ENCODE measurements around the gene AMIGO3.
"Not testable (repeated sequence)": the region's sequence is repeated elsewhere in the genome, so short reads cannot be mapped to it uniquely, and the experiment has no call there.

DNA sequence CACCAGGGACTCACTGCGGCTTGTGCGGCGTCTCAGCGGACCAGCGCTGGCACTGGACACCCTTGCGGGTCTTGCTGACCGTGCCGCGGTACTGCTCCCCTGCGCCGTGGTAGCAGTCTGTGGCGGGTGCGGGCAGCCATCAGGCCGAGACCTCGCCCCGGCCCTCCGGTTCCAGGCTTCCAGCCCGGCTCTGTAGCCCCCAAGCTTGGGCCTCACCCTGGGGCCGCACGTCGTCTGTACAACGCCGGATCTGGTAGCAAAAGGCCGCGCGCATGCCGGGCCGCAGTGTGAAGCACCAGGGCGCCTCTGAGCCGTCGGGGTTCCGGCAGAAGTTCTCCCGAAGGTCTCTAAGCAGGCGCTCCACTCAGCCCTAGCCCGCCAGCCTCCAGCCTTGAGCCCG, 33.6 kb downstream of the AMIGO3 start:
- TF ChIP-seq, protein P1, sequence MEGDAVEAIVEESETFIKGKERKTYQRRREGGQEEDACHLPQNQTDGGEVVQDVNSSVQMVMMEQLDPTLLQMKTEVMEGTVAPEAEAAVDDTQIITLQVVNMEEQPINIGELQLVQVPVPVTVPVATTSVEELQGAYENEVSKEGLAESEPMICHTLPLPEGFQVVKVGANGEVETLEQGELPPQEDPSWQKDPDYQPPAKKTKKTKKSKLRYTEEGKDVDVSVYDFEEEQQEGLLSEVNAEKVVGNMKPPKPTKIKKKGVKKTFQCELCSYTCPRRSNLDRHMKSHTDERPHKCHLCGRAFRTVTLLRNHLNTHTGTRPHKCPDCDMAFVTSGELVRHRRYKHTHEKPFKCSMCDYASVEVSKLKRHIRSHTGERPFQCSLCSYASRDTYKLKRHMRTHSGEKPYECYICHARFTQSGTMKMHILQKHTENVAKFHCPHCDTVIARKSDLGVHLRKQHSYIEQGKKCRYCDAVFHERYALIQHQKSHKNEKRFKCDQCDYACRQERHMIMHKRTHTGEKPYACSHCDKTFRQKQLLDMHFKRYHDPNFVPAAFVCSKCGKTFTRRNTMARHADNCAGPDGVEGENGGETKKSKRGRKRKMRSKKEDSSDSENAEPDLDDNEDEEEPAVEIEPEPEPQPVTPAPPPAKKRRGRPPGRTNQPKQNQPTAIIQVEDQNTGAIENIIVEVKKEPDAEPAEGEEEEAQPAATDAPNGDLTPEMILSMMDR (IDR thresholded peaks at IDR 0.05), result not testable (repeated sequence)
- TF ChIP-seq POLR2A (IDR thresholded peaks at IDR 0.05), result not testable (repeated sequence)
